Neural crest cell (in vitro differentiated cells): ENCODE data around the gene PRRC1. TPM values are rescaled to one million over a fixed set of nuclear protein-coding genes. Genes with fewer than 3 reads are reported as not detected.

Experiments
- DNase-seq: peaks from one replicate; pipeline ENCODE4 v3.0.0; 2021; ENCODE audit warnings: low read depth, mixed read lengths, low spot score
- H3K27ac Mint-ChIP-seq: one replicate; pipeline ENCODE4 v1.8.0; 2021; ENCODE audit warnings: mild to moderate bottlenecking, mixed read lengths; ENCODE audit not compliant: unreplicated experiment
- H3K27me3 Mint-ChIP-seq: 2 replicates; pipeline ENCODE4 v1.8.0; 2021; ENCODE audit warnings: low read depth, mild to moderate bottlenecking, mixed read lengths
- H3K36me3 Mint-ChIP-seq: 2 replicates; pipeline ENCODE4 v1.8.0; 2021; ENCODE audit warnings: low read depth, mild to moderate bottlenecking, mixed read lengths
- H3K4me1 Mint-ChIP-seq: 2 replicates; pipeline ENCODE4 v1.8.0; 2021; ENCODE audit warnings: mixed read lengths
- H3K4me3 Mint-ChIP-seq: one replicate; pipeline ENCODE4 v1.8.0; 2021; ENCODE audit warnings: mild to moderate bottlenecking, mixed read lengths
- H3K9me3 Mint-ChIP-seq: 2 replicates; pipeline ENCODE4 v1.8.0; 2021; ENCODE audit warnings: mixed read lengths
- CTCF ChIP-seq: fragments of 200-600 bp; sonication (generic); conservative IDR thresholded peaks from 2 replicates; pipeline ENCODE4 v1.5.0; 2021; ENCODE audit warnings: antibody characterized with exemption, mild to moderate bottlenecking
- total RNA-seq: library from RNA; stranded (reverse); gene quantifications from 2 replicates; pipeline ENCODE4 v1.2.1, GENCODE V29; 2021

The PRRC1 gene
- total RNA-seq, 1 donor from 2014 or later = 58.6 TPM

DNA sequence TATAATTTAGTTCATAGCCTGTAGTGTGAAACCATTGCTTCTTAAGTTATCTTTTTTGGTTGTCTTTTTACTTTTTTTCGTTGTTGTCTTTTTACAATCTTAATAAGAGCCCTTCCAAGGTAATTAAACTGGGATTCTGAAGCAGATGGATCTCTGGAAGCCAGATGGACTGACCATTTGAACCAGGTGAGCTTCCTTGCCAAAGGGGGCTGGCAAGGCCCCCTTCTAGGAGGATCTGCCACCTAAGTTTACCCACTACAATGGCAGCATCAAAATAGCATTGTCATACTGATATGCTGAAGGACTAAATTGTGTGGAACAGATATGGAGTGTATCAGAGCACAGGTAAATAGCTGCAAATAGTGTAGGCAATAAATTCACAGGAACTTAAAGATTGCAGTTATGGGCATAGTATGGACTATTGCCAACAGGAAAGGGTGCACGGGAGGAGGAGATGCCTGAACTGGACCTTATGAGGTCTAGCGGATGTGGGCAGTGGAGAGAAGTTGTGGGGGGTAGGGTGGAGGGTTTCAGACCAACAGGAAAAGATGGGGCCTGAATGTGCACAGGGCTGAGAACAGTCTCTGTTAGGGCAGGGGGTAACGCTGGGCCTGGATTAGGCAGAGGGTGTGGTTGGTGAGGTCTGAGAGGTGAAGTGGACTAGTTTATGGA is 69.9 kb downstream of the PRRC1 start:
- H3K4me1 Mint-ChIP-seq = peaks cover 6% of the 10 kb centered on the region
- H3K9me3 Mint-ChIP-seq = no peaks in the 10 kb centered on the region
- no peak overlapping the region for H3K27ac Mint-ChIP-seq
- no peaks in the 10 kb centered on the region for H3K27me3 Mint-ChIP-seq
- H3K36me3 Mint-ChIP-seq = no peaks in the 10 kb centered on the region
- DNase-seq = no peak
- TF ChIP-seq CTCF = no peak
- no peak overlapping the region for H3K4me3 Mint-ChIP-seq

GRCh38 chr5:127588368-127588767 is 70.9 kb downstream of the PRRC1 start:
- H3K9me3 Mint-ChIP-seq = no peaks in the 10 kb centered on the region
- TF ChIP-seq CTCF = no peak
- no peak for DNase-seq
- H3K4me3 Mint-ChIP-seq = no peak overlapping the region
- no peak overlapping the region for H3K27ac Mint-ChIP-seq
- H3K36me3 Mint-ChIP-seq = no peaks in the 10 kb centered on the region
- peaks cover 6% of the 10 kb centered on the region for H3K4me1 Mint-ChIP-seq
- H3K27me3 Mint-ChIP-seq = no peaks in the 10 kb centered on the region

DNA sequence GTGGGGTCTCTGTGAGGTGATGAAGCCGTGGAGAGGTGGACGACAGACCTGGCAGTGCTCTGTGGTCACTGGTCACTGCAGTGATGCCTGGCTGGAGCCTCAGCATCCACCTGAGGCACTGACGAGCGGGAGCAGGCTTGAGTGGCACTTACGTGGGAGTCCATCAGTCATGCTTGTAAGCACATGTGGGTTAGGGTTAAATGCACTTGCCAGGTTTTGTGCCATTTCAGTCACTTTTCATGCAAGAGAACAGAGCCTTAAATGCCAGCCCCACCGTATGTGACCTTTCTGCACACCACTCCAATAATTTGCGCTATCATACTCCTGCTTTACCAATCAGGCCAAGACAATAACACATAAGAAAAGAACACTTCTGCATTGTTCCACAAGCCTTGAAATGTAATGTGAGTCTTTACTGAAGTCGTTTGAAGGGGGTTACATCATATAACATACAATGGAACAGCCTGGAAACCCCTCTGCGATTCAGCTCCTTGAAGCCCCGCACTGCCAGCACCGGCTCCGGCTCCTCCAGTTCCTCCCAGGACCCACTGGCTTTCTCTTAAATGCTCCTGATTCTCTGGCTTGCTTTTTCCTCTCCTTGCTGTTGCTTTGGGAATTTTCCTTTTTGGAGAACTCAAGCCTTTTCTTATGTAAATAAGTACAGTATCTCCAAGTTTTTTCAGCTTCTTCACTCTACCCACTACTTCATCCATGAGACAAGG is 72.0 kb downstream of the PRRC1 start:
- Mint-ChIP-seq H3K4me3 (no peak overlapping the region), H3K27me3 (no peaks in the 10 kb centered on the region), H3K36me3 (no peaks in the 10 kb centered on the region), H3K9me3 (peaks cover 2% of the 10 kb centered on the region), H3K4me1 (peaks cover 6% of the 10 kb centered on the region), H3K27ac (no peak overlapping the region)
- DNase-seq = no peak
- no peak for TF ChIP-seq CTCF

DNA sequence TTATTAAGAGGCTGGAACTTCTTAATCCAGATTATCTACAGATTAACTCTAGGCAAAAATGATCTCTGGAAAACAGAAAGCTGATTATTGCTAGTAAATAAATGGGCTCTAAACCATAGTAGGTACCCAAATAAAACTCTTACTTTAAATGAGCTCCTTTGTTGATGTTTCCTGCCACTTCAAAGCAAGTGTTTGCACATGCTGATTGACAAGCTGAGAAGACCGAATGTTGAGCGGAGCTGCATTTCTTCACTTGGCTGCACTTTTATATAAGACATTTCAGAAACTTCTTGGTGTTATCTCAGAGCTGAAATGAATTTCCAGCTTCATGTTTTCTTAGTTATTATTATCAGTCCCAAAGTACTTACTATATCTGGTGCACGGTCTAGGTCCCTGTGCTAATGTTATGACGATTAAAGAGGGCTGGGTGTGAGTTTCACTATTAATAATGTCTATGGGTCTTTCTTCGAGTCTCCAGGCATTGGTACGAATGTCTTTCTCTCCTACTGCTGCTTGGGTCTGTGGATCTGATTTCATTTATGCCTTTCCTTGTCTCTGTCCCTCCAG is 72.8 kb downstream of the PRRC1 start:
- TF ChIP-seq CTCF = no peak
- Mint-ChIP-seq H3K27ac (no peak overlapping the region), H3K4me3 (no peak overlapping the region), H3K4me1 (peaks cover 6% of the 10 kb centered on the region), H3K36me3 (no peaks in the 10 kb centered on the region), H3K9me3 (peaks cover 2% of the 10 kb centered on the region), H3K27me3 (no peaks in the 10 kb centered on the region)
- DNase-seq = no peak

- Mint-ChIP-seq H3K27me3 (no peaks in the 10 kb centered on the region), H3K27ac (no peak overlapping the region), H3K4me3 (no peak overlapping the region), H3K9me3 (peaks cover 2% of the 10 kb centered on the region), H3K36me3 (no peaks in the 10 kb centered on the region), H3K4me1 (peaks cover 11% of the 10 kb centered on the region)
- no peak for TF ChIP-seq CTCF
- no peak for DNase-seq
These were observed 78.3 kb downstream of the PRRC1 start for GRCh38 chr5:127595484-127596368.
